SK-N-SH treated with all-trans-retinoic acid at 6 μM for 48 hours (cell line): ENCODE data around the gene DGCR2.
A peak's percentile ranks its signal among the peaks of the same experiment; 100 is the strongest.
"Not testable (repeated sequence)": the region's sequence is repeated elsewhere in the genome, so short reads cannot be mapped to it uniquely, and the experiment has no call there.

Experiments
- ATAC-seq: fragments of 200-7000 bp; cut with Tn5 transposase; 3 replicates; pipeline ENCODE4 v1.9.1; 2020; ENCODE audit warnings: mild to moderate bottlenecking, moderate library complexity
- ARNTL ChIP-seq: fragments of 450-650 bp; formaldehyde crosslinking; IDR thresholded peaks from 2 replicates; pipeline ENCODE4 v1.5.0; 2020; ENCODE audit warnings: low read depth, mild to moderate bottlenecking, moderate library complexity, borderline replicate concordance
- BACH2 ChIP-seq: fragments of 250-450 bp; sonication (Bioruptor Pico); IDR thresholded peaks from 2 replicates; pipeline ENCODE4 v1.9.0; 2021; ENCODE audit warnings: mild to moderate bottlenecking, borderline replicate concordance
- CSDC2 ChIP-seq: fragments of 250-450 bp; sonication (Bioruptor Pico); IDR thresholded peaks from 2 replicates; pipeline ENCODE4 v1.5.0; 2020; ENCODE audit warnings: mild to moderate bottlenecking, moderate library complexity
- CSRNP3 ChIP-seq: fragments of 250-450 bp; sonication (Bioruptor Pico); IDR thresholded peaks from 2 replicates; pipeline ENCODE4 v1.5.1; 2021; ENCODE audit warnings: mild to moderate bottlenecking, moderate library complexity
- ESRRG ChIP-seq: fragments of 250-450 bp; sonication (Bioruptor Pico); IDR thresholded peaks from 2 replicates; pipeline ENCODE4 v1.6.1; 2021; ENCODE audit warnings: mild to moderate bottlenecking
- OSR1 ChIP-seq: fragments of 250-450 bp; sonication (Bioruptor Pico); IDR thresholded peaks from 2 replicates; pipeline ENCODE4 v1.8.0; 2022; ENCODE audit warnings: moderate library complexity, mild to moderate bottlenecking, inconsistent platforms
- PATZ1 ChIP-seq: fragments of 250-450 bp; sonication (Bioruptor Pico); IDR thresholded peaks from 2 replicates; pipeline ENCODE4 v1.8.0; 2020; ENCODE audit warnings: mild to moderate bottlenecking, moderate library complexity, borderline replicate concordance
- POU6F1 ChIP-seq: fragments of 250-450 bp; sonication (Bioruptor Pico); IDR thresholded peaks from 2 replicates; pipeline ENCODE4 v1.8.0; 2021; ENCODE audit warnings: low read depth, mild to moderate bottlenecking, moderate library complexity, borderline replicate concordance
- PPARA ChIP-seq: fragments of 250-450 bp; sonication (Bioruptor Pico); IDR thresholded peaks from 2 replicates; pipeline ENCODE4 v1.5.0; 2020; ENCODE audit warnings: mild to moderate bottlenecking, borderline replicate concordance
- SNAI2 ChIP-seq: fragments of 250-450 bp; sonication (Bioruptor Pico); IDR thresholded peaks from 2 replicates; pipeline ENCODE4 v1.5.0; 2020; ENCODE audit warnings: mild to moderate bottlenecking, moderate library complexity
- TCF4 ChIP-seq: fragments of 250-450 bp; sonication (Bioruptor Pico); IDR thresholded peaks from 2 replicates; pipeline ENCODE4 v1.8.0; 2021; ENCODE audit warnings: mild to moderate bottlenecking, moderate library complexity, borderline replicate concordance
- TSHZ2 ChIP-seq: fragments of 250-450 bp; sonication (Bioruptor Pico); IDR thresholded peaks from 2 replicates; pipeline ENCODE4 v1.5.0; 2020; ENCODE audit warnings: mild to moderate bottlenecking, moderate library complexity
- ZC3H10 ChIP-seq: fragments of 250-450 bp; sonication (Bioruptor Pico); IDR thresholded peaks from 2 replicates; pipeline ENCODE4 v1.5.1; 2021; ENCODE audit warnings: mild to moderate bottlenecking, moderate library complexity
- ZFP3 ChIP-seq: fragments of 250-450 bp; sonication (Bioruptor Pico); IDR thresholded peaks from 2 replicates; pipeline ENCODE4 v1.5.0; 2020; ENCODE audit warnings: mild to moderate bottlenecking, moderate library complexity
- ZFP30 ChIP-seq: fragments of 450-650 bp; formaldehyde crosslinking; IDR thresholded peaks from 2 replicates; pipeline ENCODE4 v1.5.0; 2022; ENCODE audit warnings: mild to moderate bottlenecking, moderate library complexity
- ZNF70 ChIP-seq: fragments of 450-650 bp; formaldehyde crosslinking; IDR thresholded peaks from 2 replicates; pipeline ENCODE4 v1.5.0; 2020; ENCODE audit warnings: mild to moderate bottlenecking, moderate library complexity
- ZNF8 ChIP-seq: fragments of 450-650 bp; formaldehyde crosslinking; IDR thresholded peaks from 2 replicates; pipeline ENCODE4 v1.5.0; 2020; ENCODE audit warnings: mild to moderate bottlenecking, moderate library complexity

Gene DGCR2

GRCh38 chr22:19035474-19036228 lies 86.6 kb downstream of the DGCR2 start:
- ATAC-seq, result 0 out of 3 replicates have a peak, but pooled peaks have one; percentile 20
- no peak for TF ChIP-seq ZNF70 (CRISPR knock-in tag)
- no peak for TF ChIP-seq OSR1 (CRISPR knock-in tag)
- TF ChIP-seq TCF4 (CRISPR knock-in tag), result no peak
- TF ChIP-seq PATZ1 (CRISPR knock-in tag), result no peak
- no peak for TF ChIP-seq POU6F1 (CRISPR knock-in tag)
- no peak for TF ChIP-seq ZFP30 (CRISPR knock-in tag)
- no peak for TF ChIP-seq ESRRG
- no peak for TF ChIP-seq ARNTL (CRISPR knock-in tag)
- TF ChIP-seq SNAI2 (CRISPR knock-in tag), result no peak
- TF ChIP-seq CSDC2 (CRISPR knock-in tag), result no peak
- TF ChIP-seq PPARA (CRISPR knock-in tag), result no peak
- TF ChIP-seq TSHZ2 (CRISPR knock-in tag), result no peak
- TF ChIP-seq BACH2 (CRISPR knock-in tag), result no peak
- no peak for TF ChIP-seq ZC3H10 (CRISPR knock-in tag)
- no peak for TF ChIP-seq ZNF8 (CRISPR knock-in tag)
- TF ChIP-seq ZFP3 (CRISPR knock-in tag), result no peak
- no peak for TF ChIP-seq CSRNP3 (CRISPR knock-in tag)

- not testable (repeated sequence) for ATAC-seq
These were observed 87.1 kb downstream of the DGCR2 start for GRCh38 chr22:19035126-19035473.

GRCh38 chr22:19034724-19035120 lies 87.5 kb downstream of the DGCR2 start:
- not testable (repeated sequence) for ATAC-seq

- ATAC-seq, result not testable (repeated sequence)
These were observed 88.0 kb downstream of the DGCR2 start for GRCh38 chr22:19034031-19034723.

- ATAC-seq, result not testable (repeated sequence)
These were observed 88.7 kb downstream of the DGCR2 start for GRCh38 chr22:19033568-19033905.

- not testable (repeated sequence) for ATAC-seq
These were observed 89.2 kb downstream of the DGCR2 start for GRCh38 chr22:19032898-19033567.

- not testable (repeated sequence) for ATAC-seq
These were observed 89.9 kb downstream of the DGCR2 start for GRCh38 chr22:19032156-19032785.

- not testable (repeated sequence) for ATAC-seq
These were observed 91.3 kb downstream of the DGCR2 start for GRCh38 chr22:19030889-19031252.

GRCh38 chr22:19030226-19030888 lies 91.9 kb downstream of the DGCR2 start:
- not testable (repeated sequence) for ATAC-seq
